ENCODE results near the gene NUTM2E.
"Not testable (repeated sequence)": the region's sequence is repeated elsewhere in the genome, so short reads cannot be mapped to it uniquely, and the experiment has no call there.

NUTM2E gene

DNA sequence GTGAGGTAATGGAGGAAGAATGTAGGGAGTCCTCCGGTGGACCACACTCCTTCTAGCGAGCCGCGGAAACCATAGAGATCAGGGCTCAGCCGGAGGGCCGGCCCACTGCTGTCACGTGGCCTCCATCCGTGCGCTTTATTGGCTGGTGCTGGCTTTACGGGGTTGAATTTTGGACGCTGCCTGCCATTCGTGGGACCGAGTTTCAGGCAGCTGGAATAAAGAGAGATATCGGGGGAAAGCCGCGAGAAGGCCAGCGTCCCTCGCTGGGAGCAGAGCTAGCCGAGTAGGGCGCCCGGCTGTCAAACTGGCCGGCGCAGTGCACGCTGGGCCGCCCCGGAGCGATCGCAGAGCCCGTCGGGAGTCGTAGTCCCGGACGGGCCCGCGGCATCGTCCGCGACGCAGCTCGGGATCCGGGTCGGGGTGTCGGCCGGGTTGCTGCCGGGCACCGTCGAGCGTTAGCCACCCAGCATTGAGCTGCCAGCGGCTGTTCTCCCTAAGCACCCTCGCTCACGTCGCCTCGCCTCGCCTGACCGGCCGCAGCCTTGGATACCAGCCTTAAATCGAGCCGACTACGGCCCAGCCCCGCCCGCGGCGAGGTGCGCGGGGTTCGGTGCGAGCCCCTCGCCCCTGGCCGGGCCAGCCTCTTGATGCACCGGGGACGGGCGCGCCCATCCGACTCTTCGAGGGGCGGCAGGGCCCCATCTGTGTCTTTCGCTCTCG is at the start of gene NUTM2E:
TSS of gene NUTM2E (plus strand) at position 244 of the 720 bp plus-strand sequence. CDS start 15,002 bp downstream, outside the sequence.
- DNase-seq (ENCODE audit: low read depth), result peak; percentile 47

DNA sequence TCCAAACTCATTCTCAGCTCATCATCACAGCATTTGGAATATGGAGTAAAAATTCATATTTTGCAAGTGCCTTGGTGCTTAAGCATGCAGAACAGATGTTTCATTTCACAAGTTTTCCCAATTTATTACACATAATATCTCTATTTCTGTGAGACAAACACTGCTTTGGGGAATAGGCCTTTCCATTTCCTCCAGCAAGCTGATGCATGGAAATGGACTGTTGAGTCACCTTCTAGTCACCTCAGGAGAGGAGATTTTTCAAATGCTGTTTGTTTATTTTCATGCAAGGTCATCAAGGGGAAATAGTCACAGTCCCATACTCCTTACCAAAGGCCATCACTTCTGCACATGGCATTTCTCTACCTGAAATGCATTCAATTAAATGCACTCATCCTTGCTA is 48.5 kb upstream of the NUTM2E start:
- DNase-seq (ENCODE audit: low read depth), result not testable (repeated sequence)

DNA sequence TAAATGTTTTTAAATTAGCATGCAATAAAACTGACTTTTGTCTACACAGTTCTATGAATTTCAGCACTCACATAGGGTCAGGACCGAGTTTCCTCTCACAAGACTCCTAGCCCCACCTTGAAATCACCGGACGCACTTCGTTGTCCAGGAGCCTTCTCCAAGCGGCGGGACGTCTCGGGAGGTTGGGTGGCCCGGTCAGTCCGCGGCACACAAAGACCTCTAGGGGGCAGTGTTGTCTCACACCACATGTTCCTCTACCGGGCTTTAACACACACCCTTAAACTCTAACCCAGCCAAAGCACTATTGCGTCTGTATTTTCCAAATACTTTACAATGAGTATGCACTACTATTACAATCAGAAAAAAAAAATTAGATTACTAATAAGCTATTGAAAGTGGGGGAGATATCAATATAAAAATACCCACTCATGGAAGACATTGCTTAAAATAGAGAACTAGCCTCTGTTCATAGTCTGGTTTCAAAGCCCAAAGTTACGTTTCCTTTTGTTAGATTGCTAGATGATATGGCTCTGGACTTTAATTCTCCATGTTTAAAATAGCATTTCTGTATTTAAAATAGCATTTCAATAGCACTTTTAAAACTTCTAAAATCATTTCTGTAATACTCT is 47.1 kb upstream of the NUTM2E start:
- peak; percentile 42 for DNase-seq (ENCODE audit: low read depth)

DNA sequence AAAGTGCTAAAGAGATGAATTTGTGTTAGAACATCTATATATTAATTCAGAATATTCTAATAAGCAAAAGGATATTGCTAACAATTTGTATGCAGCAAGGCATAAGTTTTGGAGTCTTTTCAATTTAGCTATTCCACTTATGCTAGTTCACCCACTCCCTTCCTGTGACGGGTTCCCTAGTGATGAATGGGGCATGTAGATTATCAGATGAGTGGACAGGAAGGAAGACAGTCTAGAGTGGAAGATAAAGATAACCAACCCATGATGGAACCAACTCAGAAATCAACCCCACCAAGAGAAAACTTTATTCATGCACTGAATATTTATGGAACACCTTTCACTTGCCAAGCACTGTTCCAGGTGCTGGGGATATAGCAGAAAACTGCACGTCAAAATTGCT is 46.5 kb upstream of the NUTM2E start:
- DNase-seq (ENCODE audit: low read depth), result not testable (repeated sequence)

- DNase-seq (ENCODE audit: low read depth), result not testable (repeated sequence)
These were observed 45.0 kb upstream of the NUTM2E start for GRCh38 chr10:79781584-79781983.

GRCh38 chr10:79787455-79787952 is 39.0 kb upstream of the NUTM2E start:
- not testable (repeated sequence) for DNase-seq (ENCODE audit: low read depth)

- not testable (repeated sequence) for DNase-seq (ENCODE audit: low read depth)
These were observed 37.2 kb upstream of the NUTM2E start for GRCh38 chr10:79789351-79789750.

DNA sequence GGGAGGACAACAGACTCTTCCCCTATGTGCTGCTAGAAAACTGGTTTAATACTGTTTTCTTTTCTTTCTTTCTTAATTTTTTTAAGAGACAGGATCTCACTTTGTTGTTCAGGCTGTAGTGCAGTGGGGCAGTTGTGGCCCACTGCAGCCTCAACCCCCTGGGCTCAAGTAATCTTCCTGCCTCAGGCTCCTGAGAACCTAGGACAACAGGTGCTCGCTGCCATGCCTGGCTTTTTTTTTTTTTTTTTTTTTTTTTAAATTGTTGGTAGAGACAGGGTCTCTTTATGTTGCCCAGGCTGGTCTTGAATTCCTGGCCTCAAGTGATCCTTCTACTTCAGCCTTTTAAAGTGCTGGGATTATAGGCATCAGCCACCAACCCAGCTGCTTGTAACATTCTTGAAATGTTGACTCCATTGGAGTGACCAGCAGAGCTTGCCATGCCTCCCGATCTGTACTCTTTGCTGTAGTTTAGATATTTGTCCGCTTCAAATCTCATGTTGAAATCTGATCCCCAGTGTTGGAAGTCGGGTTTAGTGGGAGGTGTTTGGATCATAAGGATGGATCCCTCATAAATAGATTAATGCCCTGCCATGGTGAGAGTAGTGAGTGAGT is 34.5 kb upstream of the NUTM2E start:
- not testable (repeated sequence) for DNase-seq (ENCODE audit: low read depth)

DNA sequence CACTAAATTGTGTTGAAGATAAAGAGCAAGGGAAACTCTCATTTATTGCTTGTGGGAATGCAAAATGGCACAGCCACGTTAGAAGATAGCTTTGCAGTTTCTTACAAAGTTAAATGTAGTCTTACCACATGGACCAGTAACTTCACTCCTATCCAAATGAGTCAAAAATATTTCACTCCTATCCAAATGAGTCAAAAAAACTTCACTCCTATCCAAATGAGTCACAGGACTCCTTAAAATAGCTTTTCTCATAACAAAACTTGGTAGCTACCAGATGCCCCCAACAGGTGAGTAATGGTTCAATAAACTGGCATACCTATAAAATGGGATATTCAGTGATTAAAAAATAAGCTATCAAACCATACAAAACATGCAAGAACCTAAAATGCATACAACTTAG is 27.2 kb upstream of the NUTM2E start:
- not testable (repeated sequence) for DNase-seq (ENCODE audit: low read depth)

DNA sequence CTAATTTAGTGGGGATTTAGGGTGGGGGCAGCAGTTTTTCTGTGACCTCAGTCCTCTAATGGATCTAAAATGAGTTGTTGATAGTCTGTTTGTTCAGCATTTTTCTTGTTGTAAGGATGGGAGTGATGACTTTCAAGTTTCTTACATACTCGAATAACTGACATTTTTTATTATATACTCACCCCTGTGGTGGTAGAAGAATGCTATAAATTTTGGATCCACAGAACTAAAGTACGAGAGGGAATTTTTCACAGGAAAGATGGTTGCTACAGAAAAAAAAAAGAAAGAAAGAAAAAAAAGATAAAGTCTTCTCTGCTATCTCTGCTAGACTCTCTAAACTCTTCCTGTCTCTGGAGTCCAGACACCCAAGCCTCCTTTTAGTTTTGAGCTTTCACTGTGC is 20.7 kb upstream of the NUTM2E start:
- not testable (repeated sequence) for DNase-seq (ENCODE audit: low read depth)

DNA sequence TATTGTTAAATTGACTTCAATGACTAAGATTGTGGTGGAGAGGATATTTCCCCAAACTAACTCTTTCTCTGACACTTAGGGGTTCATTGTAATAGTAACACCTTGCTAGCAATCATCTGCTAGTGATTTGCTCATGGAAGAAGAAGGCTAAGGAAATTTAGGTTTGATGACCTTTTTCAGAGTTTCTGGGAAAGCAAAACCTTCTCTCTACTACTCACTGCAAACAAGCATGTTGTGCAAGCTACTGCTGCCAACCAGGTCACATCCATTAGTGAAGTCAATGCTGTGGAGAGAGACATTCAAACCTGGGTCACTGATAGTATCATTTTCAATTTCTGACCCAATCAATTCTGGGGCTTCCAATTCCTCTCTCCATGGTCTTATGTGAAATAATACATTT is 14.6 kb upstream of the NUTM2E start:
- not testable (repeated sequence) for DNase-seq (ENCODE audit: low read depth)

GRCh38 chr10:79816290-79816689 is 10.2 kb upstream of the NUTM2E start:
- DNase-seq (ENCODE audit: low read depth), result not testable (repeated sequence)

GRCh38 chr10:79823387-79823786 is 3.2 kb upstream of the NUTM2E start:
- not testable (repeated sequence) for DNase-seq (ENCODE audit: low read depth)

- DNase-seq (ENCODE audit: low read depth), result not testable (repeated sequence)
These were observed 940 bp upstream of the NUTM2E start for GRCh38 chr10:79825587-79826011.

DNA sequence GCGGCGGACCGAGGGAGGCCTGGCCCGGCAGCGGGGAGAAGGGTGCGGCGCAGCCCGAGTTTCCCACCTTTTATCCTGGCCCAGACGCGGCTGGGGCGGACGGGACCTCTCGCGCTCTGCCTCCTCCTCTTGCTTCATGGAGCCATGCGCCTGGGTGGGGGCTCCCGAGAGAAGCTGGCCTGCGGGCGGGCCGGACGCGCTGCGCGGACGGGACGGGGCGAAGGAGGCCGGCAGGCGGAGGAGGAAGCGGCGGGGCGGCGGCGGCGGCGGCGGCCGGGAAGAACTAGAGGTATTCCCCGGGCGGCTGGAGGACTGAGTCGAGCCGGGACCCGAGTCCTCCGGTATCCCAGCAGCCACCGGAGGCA is 426 bp upstream of the NUTM2E start:
- DNase-seq (ENCODE audit: low read depth), result not testable (repeated sequence)

DNA sequence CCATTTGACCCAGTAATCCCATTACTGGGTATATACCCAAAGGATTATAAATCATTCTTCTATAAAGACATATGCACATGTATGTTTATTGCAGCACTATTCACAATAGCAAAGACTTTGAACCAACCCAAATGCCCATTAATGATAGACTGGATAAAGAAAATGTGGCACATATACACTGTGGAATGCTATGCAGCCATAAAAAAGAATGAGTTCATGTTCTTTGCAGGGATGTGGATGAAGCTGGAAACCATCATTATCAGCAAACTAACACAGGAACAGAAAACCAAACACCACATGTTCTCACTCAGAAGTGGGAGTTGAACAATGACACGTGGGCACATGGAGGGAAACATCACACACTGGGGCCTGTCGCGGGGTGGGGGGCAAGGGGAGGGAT is 7.3 kb downstream of the NUTM2E start:
- not testable (repeated sequence) for DNase-seq (ENCODE audit: low read depth)

- DNase-seq (ENCODE audit: low read depth), result not testable (repeated sequence)
These were observed 9.4 kb downstream of the NUTM2E start for GRCh38 chr10:79835891-79836290.

GRCh38 chr10:79836891-79837290 is 10.4 kb downstream of the NUTM2E start:
- not testable (repeated sequence) for DNase-seq (ENCODE audit: low read depth)

DNA sequence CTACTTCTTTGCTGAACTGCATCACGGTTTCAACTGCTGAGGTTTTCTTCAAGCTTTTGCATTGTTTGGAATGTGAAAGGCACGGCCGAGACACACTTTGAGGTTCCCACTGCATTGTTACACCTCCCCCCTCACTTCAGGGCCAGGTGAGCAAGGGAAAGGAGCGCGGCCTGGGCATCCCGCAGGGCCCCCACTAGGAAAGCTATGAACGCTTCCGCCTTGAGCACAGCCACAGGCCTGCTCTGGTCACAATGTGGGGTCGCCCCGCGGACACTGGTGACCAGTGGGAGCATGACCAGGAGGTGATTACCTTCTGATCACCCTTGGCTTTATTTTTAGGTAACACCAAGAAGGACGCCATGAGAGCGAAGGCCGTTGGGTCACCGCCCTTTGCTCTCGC is 11.9 kb downstream of the NUTM2E start:
- DNase-seq (ENCODE audit: low read depth), result not testable (repeated sequence)

- not testable (repeated sequence) for DNase-seq (ENCODE audit: low read depth)
These were observed 26.8 kb downstream of the NUTM2E start for GRCh38 chr10:79853191-79853854.

GRCh38 chr10:79862269-79862668 is 35.7 kb downstream of the NUTM2E start:
- DNase-seq (ENCODE audit: low read depth), result not testable (repeated sequence)

GRCh38 chr10:79862803-79863202 is 36.3 kb downstream of the NUTM2E start:
- DNase-seq (ENCODE audit: low read depth), result not testable (repeated sequence)
